ENCODE results near the gene LONRF2. TPM values are rescaled to one million over a fixed set of nuclear protein-coding genes. Genes with fewer than 3 reads are reported as not detected.

Gene LONRF2
- total and polyA plus RNA-seq, 3 experiments from 2014 or later: 0.13 to 0.20 TPM; not detected in 1

DNA sequence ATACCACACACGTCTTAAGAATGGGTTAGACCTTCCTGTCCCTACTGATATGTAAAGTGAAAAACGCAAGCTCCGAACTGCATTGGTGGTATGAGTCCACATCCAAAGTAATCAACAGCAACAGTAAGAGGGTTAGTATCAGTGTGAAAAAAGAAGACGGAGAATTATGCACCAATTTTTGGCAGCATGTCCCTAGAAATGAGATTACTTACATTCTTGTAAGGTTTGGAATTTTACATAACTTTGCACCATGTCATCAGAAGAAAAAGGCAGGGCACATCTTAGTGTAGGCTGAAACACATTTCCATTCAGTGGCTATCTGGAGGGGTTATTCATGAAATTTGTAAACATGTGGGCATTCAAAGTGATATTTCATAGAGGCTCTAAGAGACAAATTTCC is 88.2 kb downstream of the LONRF2 start:
- no peaks in the 10 kb centered on the region for H3K36me3 Mint-ChIP-seq
- Histone ChIP-seq H3K4me3 (ENCODE audit: low read length) (no peak overlapping the region), H3K36me3 (ENCODE audit: insufficient read depth, low read length) (no peaks in the 10 kb centered on the region), H3K27me3 (ENCODE audit: insufficient read depth, low read length, poor library complexity, severe bottlenecking) (no peaks in the 10 kb centered on the region), H3K9me3 (ENCODE audit: low read length) (no peaks in the 10 kb centered on the region), H3K27ac (ENCODE audit: low read depth, low read length) (no peak overlapping the region), H3K4me1 (ENCODE audit: insufficient read depth, low read length) (peaks cover 18% of the 10 kb centered on the region)
- ChIA-PET CTCF (no interaction called here), POLR2A (no interaction called here)
- peak overlapping the region in 3 of 8 donors; percentile 8 to 91 (median 80) for H3K27ac Mint-ChIP-seq
- no peaks in the 10 kb centered on the region for H3K9me3 Mint-ChIP-seq
- H3K27me3 Mint-ChIP-seq: no peaks in the 10 kb centered on the region
- H3K4me1 Mint-ChIP-seq: peaks cover 14 to 25% (median 22%) of the 10 kb centered on the region in 3 donors
- no peak for DNase-seq
- H3K4me3 Mint-ChIP-seq: no peak overlapping the region

DNA sequence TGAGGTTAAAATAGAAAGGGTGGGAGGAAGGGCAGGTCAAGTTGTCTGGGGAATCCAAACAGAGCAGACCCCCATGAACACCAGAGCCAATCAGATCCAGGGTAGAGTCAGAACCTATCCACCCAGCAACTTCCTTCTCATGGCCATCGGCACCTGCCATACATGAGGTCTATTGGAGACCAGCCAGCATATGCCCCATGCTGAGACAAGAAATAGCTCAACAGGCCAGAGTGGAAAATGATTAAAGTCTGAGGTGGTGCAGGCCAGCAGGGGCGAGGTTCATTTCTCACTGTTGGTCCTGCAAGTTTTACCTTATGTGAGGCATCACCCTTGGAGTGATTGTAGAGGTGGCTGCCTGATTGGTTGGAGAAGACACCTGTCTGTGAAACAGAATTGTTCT is 89.2 kb downstream of the LONRF2 start:
- Histone ChIP-seq H3K36me3 (ENCODE audit: insufficient read depth, low read length) (no peaks in the 10 kb centered on the region), H3K4me1 (ENCODE audit: insufficient read depth, low read length) (peaks cover 18% of the 10 kb centered on the region), H3K9me3 (ENCODE audit: low read length) (no peaks in the 10 kb centered on the region), H3K4me3 (ENCODE audit: low read length) (no peak overlapping the region), H3K27me3 (ENCODE audit: insufficient read depth, low read length, poor library complexity, severe bottlenecking) (no peaks in the 10 kb centered on the region), H3K27ac (ENCODE audit: low read depth, low read length) (no peak overlapping the region)
- H3K36me3 Mint-ChIP-seq: no peaks in the 10 kb centered on the region
- peaks cover 14 to 25% (median 22%) of the 10 kb centered on the region in 3 donors for H3K4me1 Mint-ChIP-seq
- ChIA-PET POLR2A (no interaction called here), CTCF (no interaction called here)
- no peak for DNase-seq
- H3K27ac Mint-ChIP-seq: peak overlapping the region in 2 of 8 donors; percentile 53 to 66
- H3K9me3 Mint-ChIP-seq: no peaks in the 10 kb centered on the region
- no peak overlapping the region for H3K4me3 Mint-ChIP-seq
- peaks cover 0 to under 1% of the 10 kb centered on the region in 2 donors for H3K27me3 Mint-ChIP-seq

DNA sequence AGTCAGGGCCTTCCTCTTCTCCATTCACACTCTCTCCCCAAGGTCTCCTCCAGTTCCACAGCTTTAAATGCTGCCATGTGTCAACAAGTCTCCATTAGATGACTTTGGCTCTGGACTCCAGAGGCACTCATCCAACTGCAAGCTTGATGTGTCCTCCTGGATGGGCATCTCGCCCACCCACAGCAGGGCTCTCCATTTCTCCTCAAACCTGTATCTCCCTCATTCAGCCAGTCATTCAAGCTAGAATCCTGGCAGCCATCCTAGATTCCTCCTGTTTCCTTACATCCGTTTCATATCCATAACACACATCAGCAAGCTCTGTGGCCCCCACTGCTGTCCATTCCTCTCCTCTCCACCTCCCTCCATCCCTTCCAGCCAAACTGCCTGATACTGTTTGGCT is 91.5 kb downstream of the LONRF2 start:
- DNase-seq: no peak
- peaks cover 12 to 18% (median 13%) of the 10 kb centered on the region in 3 donors for H3K4me1 Mint-ChIP-seq
- H3K36me3 ChIP-seq (ENCODE audit: insufficient read depth, low read length): no peaks in the 10 kb centered on the region
- peaks cover 12% of the 10 kb centered on the region for H3K4me1 ChIP-seq (ENCODE audit: insufficient read depth, low read length)
- no peaks in the 10 kb centered on the region for H3K9me3 Mint-ChIP-seq
- no peaks in the 10 kb centered on the region for H3K27me3 ChIP-seq (ENCODE audit: insufficient read depth, low read length, poor library complexity, severe bottlenecking)
- no peak overlapping the region for H3K4me3 Mint-ChIP-seq
- no peaks in the 10 kb centered on the region for H3K36me3 Mint-ChIP-seq
- H3K27me3 Mint-ChIP-seq: peaks cover 2 to 7% of the 10 kb centered on the region in 2 donors
- no peak overlapping the region for H3K27ac ChIP-seq (ENCODE audit: low read depth, low read length)
- ChIA-PET CTCF (no interaction called here), POLR2A (no interaction called here)
- no peaks in the 10 kb centered on the region for H3K9me3 ChIP-seq (ENCODE audit: low read length)
- H3K4me3 ChIP-seq (ENCODE audit: low read length): no peak overlapping the region
- H3K27ac Mint-ChIP-seq: peak overlapping the region in 2 of 8 donors; percentile 14 to 71

DNA sequence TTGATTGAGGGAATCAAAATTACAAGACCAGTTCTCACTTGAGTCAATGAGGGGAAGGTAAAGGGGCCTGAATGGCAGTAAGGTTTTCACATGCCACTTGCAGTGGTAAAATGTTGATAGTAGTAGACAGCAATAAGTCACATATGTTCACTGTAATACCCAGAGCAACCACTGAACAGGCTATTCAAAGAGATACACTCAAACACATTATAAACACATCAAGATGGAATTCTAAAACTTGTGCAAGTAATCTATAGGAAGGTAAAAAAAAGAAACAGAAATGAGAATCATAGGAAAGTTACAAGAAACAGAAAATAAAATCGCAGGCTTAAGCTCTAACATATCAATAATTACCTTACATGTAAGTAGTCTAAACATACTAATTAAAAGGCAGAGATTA is 93.3 kb downstream of the LONRF2 start:
- Histone ChIP-seq H3K36me3 (ENCODE audit: insufficient read depth, low read length) (no peaks in the 10 kb centered on the region), H3K9me3 (ENCODE audit: low read length) (no peaks in the 10 kb centered on the region), H3K4me1 (ENCODE audit: insufficient read depth, low read length) (no peaks in the 10 kb centered on the region), H3K27me3 (ENCODE audit: insufficient read depth, low read length, poor library complexity, severe bottlenecking) (no peaks in the 10 kb centered on the region), H3K4me3 (ENCODE audit: low read length) (no peak overlapping the region), H3K27ac (ENCODE audit: low read depth, low read length) (no peak overlapping the region)
- ChIA-PET CTCF (no interaction called here), POLR2A (no interaction called here)
- no peaks in the 10 kb centered on the region for H3K4me1 Mint-ChIP-seq
- no peak for DNase-seq
- no peak overlapping the region for H3K27ac Mint-ChIP-seq
- H3K4me3 Mint-ChIP-seq: no peak overlapping the region
- peaks cover 7 to 21% of the 10 kb centered on the region in 2 donors for H3K27me3 Mint-ChIP-seq
- H3K9me3 Mint-ChIP-seq: no peaks in the 10 kb centered on the region
- no peaks in the 10 kb centered on the region for H3K36me3 Mint-ChIP-seq

- POLR2A ChIA-PET: no interaction called here
These were observed 93.9 kb downstream of the LONRF2 start for GRCh38 chr2:100228415-100228814.

GRCh38 chr2:100224988-100225710 is 97.2 kb downstream of the LONRF2 start:
- no peaks in the 10 kb centered on the region for H3K9me3 ChIP-seq (ENCODE audit: low read length)
- Mint-ChIP-seq H3K9me3 (no peaks in the 10 kb centered on the region), H3K4me1 (no peaks in the 10 kb centered on the region), H3K27me3 (peaks cover 13 to 30% of the 10 kb centered on the region in 2 donors), H3K27ac (no peak overlapping the region), H3K36me3 (peaks cover 0 to 4% (median 0%) of the 10 kb centered on the region in 3 donors), H3K4me3 (no peak overlapping the region)
- H3K4me1 ChIP-seq (ENCODE audit: insufficient read depth, low read length): no peaks in the 10 kb centered on the region
- H3K27ac ChIP-seq (ENCODE audit: low read depth, low read length): no peak overlapping the region
- H3K36me3 ChIP-seq (ENCODE audit: insufficient read depth, low read length): no peaks in the 10 kb centered on the region
- no peak overlapping the region for H3K4me3 ChIP-seq (ENCODE audit: low read length)
- POLR2A ChIA-PET: no interaction called here
- H3K27me3 ChIP-seq (ENCODE audit: insufficient read depth, low read length, poor library complexity, severe bottlenecking): no peaks in the 10 kb centered on the region
- DNase-seq: no peak
- CTCF ChIA-PET: no interaction called here

More at GRCh38 chr2:100228415-100228814, 93.9 kb downstream of the LONRF2 start:
- CTCF ChIA-PET: no interaction called here
- Mint-ChIP-seq H3K9me3 (no peaks in the 10 kb centered on the region), H3K4me1 (no peaks in the 10 kb centered on the region), H3K27ac (no peak overlapping the region), H3K27me3 (peaks cover 13 to 26% of the 10 kb centered on the region in 2 donors), H3K36me3 (no peaks in the 10 kb centered on the region), H3K4me3 (no peak overlapping the region)
- no peak overlapping the region for H3K4me3 ChIP-seq (ENCODE audit: low read length)
- H3K9me3 ChIP-seq (ENCODE audit: low read length): no peaks in the 10 kb centered on the region
- H3K4me1 ChIP-seq (ENCODE audit: insufficient read depth, low read length): no peaks in the 10 kb centered on the region
- H3K27me3 ChIP-seq (ENCODE audit: insufficient read depth, low read length, poor library complexity, severe bottlenecking): no peaks in the 10 kb centered on the region
- no peaks in the 10 kb centered on the region for H3K36me3 ChIP-seq (ENCODE audit: insufficient read depth, low read length)
- DNase-seq: no peak
- no peak overlapping the region for H3K27ac ChIP-seq (ENCODE audit: low read depth, low read length)

- H3K4me3 ChIP-seq (ENCODE audit: low read length): no peak overlapping the region
- Mint-ChIP-seq H3K4me3 (no peak overlapping the region), H3K36me3 (peaks cover 0 to 6% (median 0%) of the 10 kb centered on the region in 3 donors), H3K27me3 (peaks cover 13 to 30% of the 10 kb centered on the region in 2 donors), H3K27ac (no peak overlapping the region), H3K9me3 (no peaks in the 10 kb centered on the region), H3K4me1 (peaks cover 0 to 6% (median 5%) of the 10 kb centered on the region in 3 donors)
- no peak overlapping the region for H3K27ac ChIP-seq (ENCODE audit: low read depth, low read length)
- ChIA-PET CTCF (no interaction called here), POLR2A (no interaction called here)
- DNase-seq: no peak
- no peaks in the 10 kb centered on the region for H3K27me3 ChIP-seq (ENCODE audit: insufficient read depth, low read length, poor library complexity, severe bottlenecking)
- no peaks in the 10 kb centered on the region for H3K36me3 ChIP-seq (ENCODE audit: insufficient read depth, low read length)
- H3K9me3 ChIP-seq (ENCODE audit: low read length): no peaks in the 10 kb centered on the region
- no peaks in the 10 kb centered on the region for H3K4me1 ChIP-seq (ENCODE audit: insufficient read depth, low read length)
These were observed 98.8 kb downstream of the LONRF2 start for GRCh38 chr2:100223502-100223901.

Data from CD8-positive, alpha-beta memory T cell (primary cell).